GM18517 (cell line): Measurements from ENCODE around the gene VIPR2.

Source experiments
- ATAC-seq: cut with Tn5 transposase; IDR thresholded peaks from one replicate; pipeline ENCODE4 v1.9.1; 2021; ENCODE audit warnings: mild to moderate bottlenecking, moderate library complexity; ENCODE audit not compliant: unreplicated experiment

Gene VIPR2

DNA sequence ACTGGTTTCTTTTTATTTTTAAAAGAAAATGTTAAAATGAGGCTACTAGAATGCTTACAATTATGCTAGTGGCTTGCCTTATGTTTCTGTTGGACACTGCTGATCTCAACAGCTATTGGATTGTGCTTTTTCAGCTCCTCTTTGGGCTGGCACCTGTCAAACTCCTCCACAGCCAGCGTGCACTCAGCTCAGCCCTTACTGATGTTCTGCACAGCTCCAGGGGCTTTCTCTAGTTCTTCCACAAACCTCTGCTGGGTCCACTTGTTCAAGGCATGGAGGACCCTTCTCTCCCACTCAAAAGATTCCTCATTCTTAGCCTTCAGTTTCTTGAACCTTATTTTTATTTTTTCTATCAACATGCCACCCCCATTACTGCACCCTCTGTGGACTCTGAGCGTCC is 96.0 kb downstream of the VIPR2 start:
- no peak for ATAC-seq

DNA sequence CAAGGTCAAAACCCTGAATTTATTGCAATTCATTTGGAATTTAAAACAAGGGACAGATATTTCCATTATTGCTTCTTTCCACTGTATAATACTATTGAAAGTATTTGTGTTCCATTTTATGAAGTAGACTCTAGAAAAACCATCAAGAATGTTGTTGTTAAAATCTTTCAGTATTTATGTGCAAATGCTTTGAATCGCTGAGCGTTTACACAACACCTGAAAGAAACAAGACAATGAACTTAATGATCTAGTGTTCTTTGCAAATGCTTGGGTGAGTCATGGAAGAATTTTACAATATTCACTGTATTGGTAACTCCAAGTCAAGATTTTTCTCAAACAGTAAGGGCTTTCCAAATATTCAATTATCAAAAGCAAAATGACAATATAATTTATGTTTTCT is 97.1 kb downstream of the VIPR2 start:
- ATAC-seq = no peak

- ATAC-seq = no peak
These were observed 98.4 kb downstream of the VIPR2 start for GRCh38 chr7:159046300-159046699.

GRCh38 chr7:159045839-159046238 is 98.8 kb downstream of the VIPR2 start:
- ATAC-seq = no peak

GRCh38 chr7:159042581-159043101 is 102.0 kb downstream of the VIPR2 start:
- ATAC-seq = no peak

- no peak for ATAC-seq
These were observed 102.6 kb downstream of the VIPR2 start for GRCh38 chr7:159042103-159042502.

GRCh38 chr7:159040912-159041711 is 103.6 kb downstream of the VIPR2 start:
- ATAC-seq = no peak

- no peak for ATAC-seq
These were observed 104.5 kb downstream of the VIPR2 start for GRCh38 chr7:159040146-159040545.

- no peak for ATAC-seq
These were observed 105.0 kb downstream of the VIPR2 start for GRCh38 chr7:159039716-159040115.

DNA sequence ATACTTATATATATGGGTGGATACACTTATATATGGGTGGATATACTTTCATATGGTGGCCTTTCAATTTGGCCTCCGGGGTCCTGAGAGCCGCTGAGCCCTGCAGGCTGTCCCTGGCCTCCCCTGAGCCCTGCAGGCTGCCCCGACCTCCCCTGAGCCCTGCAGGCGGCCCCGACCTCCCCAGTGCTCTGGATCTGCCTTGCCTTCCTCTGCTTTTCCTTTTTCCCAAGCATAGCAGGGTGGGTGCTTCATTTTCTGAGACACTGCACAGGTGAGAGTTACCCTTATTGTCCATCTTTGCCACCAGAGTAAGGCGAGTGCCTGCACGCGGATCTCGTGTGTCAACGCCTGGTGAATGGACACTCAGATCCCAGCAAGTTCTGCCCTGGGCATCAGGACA is 106.6 kb downstream of the VIPR2 start:
- no peak for ATAC-seq

DNA sequence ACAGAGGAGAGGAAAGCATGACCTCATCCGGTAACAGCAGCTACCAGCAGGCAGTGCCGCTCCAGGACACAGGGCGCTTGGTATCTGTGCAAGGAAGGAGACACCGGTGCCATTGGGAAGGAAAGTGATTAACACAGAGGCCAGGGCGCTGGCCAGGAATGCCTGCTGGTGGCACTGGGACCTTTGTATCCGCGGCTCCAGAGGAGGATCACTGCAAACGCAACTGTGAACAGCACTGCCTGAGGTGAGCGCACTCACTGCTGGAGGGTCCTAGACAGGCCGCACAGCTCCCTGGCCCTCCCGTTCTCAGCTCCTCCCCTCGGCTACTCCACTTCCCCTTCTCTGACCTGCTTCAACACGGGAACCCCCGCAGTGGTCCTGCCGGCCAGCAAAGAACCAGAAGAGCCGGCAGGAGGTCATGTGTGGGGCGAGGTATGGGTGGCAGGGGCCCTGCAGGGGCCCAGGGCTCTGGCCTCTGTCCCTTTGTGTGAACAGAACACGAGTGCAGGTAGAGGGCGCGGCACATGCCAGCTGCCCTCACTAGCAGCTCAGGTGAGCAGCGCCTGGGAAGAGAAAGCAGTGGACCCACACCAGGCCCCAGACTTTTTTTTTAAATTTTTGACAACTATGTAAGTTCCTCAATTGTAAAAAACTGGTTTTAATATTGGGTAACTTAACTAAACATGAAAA is 107.6 kb downstream of the VIPR2 start:
- ATAC-seq = no peak

GRCh38 chr7:159035571-159036073 is 109.0 kb downstream of the VIPR2 start:
- no peak for ATAC-seq

DNA sequence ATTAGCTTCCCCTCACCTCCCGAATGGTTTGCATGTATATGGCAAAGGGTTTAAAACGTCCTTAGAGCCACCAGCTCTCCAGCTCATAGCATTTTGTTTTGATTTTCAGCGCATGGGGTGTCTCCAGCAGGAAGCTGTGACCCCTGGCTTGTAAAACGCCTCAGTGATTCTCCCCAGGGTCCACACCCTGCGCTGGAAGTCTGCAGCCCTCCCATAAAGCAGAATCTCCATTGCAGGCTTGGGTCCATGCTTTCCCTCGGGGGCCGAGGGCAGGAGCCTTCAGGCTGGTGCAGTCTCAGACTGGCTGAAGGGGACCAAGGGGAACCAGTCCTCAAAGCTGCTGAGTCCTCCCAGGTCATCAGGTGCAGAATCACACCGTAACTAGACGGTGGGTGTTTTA is 109.7 kb downstream of the VIPR2 start:
- ATAC-seq = no peak

DNA sequence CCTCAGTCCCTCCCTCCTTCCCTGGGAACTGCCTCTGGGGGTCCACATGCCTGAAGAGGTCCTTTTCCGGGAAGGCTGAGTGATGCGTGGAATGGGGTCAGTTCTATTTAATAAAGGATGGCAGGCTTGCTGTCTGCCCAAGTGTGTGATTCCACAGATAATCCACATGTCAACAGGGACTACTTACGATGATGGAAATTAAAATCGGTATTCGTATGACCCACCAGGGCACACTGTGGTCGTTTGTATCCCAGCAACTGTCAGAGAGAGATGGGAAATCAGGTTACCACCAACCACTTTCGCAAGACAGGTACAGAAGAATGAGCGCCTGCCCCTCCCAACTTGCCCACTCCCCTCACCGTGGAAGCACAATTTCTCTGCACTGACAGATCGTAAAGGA is 110.3 kb downstream of the VIPR2 start:
- ATAC-seq = no peak

DNA sequence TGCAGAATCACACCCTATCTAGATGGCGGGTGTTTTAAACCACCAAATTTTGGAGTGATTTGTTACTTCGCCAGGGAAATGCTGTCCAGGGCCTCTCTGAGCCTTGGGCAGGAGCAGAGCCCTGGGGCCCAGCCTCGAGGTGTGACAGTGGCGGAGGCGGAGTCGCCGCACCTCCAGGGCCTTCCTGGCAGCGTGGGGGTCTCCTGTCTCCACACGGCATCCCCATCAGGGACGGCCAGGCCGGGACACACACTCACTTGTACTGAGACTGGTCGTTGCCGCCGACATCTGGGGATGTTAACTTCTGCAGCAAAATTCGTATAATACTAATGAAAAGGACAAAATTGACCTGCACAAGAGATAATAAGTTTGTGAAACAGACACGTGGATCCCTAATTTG is 110.7 kb downstream of the VIPR2 start:
- ATAC-seq = no peak

GRCh38 chr7:159033473-159033825 is 111.2 kb downstream of the VIPR2 start:
- no peak for ATAC-seq

GRCh38 chr7:159032753-159033472 is 111.8 kb downstream of the VIPR2 start:
- no peak for ATAC-seq

DNA sequence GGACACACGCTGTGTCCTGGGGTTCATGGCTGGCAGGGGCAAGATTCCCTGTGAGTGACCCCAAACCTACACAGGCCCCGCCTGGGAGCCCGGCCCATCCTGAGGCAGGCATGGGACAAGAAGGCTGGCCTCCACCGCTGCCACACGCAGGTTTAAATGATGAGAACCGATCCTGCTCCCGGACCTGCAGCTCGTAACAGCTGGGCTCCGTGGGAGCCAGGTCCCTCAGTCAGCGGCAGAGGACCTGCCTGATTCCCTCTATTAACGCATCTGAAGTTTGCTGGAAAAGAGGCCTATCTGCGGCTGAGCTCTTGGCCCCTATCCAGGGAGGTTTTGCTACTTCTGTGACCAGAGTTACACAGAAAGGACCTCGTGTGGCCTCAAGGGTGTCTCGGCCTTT is 112.3 kb downstream of the VIPR2 start:
- ATAC-seq = no peak

- ATAC-seq = no peak
These were observed 112.9 kb downstream of the VIPR2 start for GRCh38 chr7:159031750-159032149.

DNA sequence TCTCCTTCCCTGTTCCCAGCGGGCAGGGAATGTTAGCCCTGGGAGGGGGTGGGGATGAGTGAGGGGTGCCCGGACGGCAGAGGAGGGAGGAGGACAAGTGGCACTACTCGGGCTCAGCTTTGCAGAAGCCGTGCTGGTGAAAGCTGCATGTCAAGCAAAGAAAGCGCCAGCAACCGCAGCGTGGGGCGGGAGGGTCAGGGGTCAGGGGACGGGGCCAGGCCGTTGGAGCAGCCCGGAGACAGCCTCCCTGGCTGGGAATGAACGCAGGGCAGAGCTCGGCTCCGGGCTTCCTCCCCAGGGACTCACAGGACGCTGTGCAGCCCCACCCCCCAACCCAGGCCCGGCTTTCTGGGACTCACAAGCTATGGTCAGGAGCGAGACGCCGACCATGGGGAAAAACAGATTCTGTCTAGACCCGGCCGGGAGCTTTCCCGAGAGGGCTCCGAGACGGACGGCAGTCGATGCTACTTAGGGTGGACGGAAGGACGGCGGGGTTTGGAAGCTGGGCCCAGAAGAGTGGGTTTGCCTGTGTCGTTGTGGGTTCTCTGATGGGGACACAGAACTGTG is 113.4 kb downstream of the VIPR2 start:
- ATAC-seq = no peak

DNA sequence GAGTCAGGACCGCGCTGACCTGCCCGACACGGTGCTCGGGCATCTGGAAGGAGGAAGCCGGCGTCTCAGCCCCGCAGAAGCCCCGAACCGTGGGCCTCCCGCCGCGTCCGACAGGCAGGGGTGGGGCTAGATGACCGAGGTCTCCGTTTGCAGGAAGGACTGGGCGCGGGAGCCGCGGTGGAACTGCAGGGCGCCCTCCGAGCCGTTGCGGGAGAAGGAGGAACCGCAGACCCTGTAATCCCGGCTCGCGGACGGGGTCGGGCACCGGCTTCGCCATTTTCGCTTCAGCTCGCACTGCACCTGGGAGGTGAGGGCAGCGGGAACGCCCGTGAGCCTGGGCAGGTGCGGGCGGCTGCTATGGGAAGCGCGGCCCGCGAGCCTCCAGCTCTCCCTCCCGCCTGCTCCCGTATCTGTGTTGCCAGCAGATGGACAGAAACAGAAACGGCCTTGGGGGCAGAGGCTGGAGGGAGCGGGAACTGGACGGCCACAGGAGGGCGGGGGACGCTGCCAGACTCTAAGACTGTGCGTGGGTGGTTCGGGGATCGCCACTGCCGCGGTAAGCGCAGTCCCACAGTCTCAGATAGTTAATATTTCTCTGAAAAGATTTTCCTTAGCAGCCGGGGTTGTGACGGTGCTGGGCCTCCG is 114.1 kb downstream of the VIPR2 start:
- ATAC-seq = no peak
